Measurements from ENCODE around the gene FLT3LG.

The FLT3LG gene

DNA sequence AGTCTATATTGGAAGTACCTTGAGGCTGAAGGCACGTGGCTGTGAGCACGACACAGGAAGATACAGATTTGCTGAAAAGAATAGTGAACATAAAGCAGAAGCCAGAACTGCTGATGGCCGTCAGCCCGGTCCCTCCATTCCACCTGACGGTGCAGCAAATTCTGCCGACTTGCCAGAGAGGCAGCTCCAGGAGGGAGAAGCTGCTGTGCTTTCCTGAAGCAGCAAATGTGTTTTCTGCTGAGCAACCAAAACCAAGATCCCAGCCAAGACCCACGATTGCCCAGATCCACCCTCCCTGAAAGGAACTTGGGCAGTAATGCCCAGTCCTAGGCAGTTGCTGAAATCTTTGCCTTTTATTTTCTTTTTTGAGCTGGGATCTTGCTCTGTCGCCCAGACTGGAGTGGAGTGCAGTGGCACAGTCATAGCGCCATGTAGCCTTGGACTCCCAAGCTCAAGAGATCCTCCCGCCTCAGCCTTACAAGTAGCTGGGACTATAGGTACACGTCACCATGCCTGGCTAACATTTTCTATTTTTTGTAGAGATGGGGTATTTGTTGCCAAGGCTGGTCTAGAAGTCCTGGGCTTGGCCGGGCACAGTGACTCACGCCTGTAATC is 46.8 kb downstream of the FLT3LG start:
- DNase-seq = no peak

DNA sequence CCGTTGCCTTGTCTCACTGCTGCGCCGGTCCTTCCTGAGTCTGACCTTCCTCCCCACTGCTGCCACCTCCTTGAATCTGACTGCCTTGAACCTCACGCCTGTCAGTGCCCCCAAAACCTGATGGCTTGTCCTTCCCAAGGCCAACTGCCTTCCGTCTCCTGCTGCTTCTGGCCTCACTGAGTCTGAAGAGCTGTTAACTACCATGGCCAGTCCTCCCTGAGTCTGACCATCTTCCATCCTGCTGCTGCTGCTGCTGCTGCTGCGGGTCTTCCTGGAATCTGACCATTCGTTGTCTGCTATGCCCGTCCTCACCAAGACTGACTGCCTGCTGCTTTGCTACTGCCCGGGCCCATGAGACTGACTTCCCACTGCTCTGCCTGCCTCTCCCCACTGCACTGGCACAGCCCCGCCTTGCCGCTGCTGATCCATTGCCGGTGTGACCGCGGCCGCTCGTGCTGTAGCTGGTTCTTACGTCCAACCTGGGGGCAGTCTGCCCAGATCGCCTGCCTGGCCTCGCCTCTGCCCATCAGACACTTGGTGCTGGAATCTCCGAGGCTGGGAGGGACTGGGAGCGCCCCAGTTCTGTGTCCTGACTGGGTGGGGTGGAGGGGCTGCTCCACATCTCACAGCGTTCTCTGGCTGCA is 50.9 kb downstream of the FLT3LG start:
- no peak for DNase-seq

- no peak for DNase-seq
These were observed 54.3 kb downstream of the FLT3LG start for GRCh38 chr19:49528211-49528771.

DNA sequence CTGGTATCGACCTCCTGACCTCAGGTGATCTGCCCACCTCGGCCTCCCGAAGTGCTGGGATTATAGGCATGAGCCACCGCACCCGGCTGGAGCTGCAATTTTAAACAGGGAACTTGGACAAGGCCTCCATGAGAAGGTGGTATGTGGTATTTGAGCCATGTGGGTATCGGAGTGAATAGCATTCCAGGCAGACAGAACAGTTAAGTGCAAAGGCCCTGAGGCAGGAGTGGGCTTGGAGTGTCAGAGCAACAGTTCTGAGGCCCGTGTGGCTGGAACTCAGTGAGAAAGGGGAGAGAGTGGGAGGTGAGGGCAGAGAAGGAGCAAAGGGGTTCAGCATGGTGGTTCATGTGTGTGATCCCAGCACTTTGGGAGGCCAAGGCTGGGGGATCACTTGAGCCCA is 56.7 kb downstream of the FLT3LG start:
- no peak for DNase-seq

DNA sequence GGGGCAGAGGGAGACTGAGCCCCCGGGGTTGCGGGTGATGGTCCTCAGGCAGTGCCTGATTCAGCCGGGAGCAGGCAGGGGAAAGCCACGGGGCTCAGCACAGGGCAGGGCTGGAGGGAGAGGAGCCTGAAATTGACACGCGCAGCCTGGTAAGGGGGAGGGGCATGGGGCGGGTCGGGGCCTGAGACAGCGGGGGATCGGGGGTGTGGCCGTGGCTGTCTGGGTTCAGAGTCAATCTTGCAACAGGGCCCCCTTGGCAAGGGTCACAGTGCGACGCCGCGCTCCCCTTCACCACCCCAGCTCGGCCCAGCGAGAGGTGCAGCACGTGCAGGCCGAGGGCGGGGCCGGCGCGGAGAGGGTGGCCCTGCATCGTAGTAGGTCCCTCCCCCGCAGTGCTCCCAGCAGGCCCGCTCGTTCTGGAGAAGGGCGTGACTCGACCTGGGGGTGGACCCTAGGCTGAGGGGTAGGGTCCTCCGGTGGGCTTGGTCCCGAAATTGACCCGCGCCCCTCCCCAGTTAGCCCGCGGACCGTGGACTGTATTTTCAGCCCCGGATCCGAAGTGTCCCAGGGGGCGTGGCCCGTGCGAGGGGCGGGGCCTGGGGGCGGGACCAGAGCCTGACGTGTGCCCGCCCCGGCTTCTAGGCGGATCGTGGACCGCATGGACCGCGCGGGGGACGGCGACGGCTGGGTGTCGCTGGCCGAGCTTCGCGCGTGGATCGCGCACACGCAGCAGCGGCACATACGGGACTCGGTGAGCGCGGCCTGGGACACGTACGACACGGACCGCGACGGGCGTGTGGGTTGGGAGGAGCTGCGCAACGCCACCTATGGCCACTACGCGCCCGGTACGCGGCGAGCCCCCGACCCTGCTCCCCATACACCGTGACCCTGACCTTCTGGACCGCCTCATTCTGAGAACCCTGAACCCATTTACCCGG is 59.8 kb downstream of the FLT3LG start:
- DNase-seq = peak; percentile 84

- DNase-seq = no peak
These were observed 60.8 kb downstream of the FLT3LG start for GRCh38 chr19:49534632-49535385.
